Peyer's patch (tissue), 4 donors: ENCODE measurements around the gene LRRC8A.

Source experiments
- POLR2A ChIP-seq, 2 donors: fragments of 450-650 bp; IDR thresholded peaks; one replicate each; pipeline ENCODE4 v1.5.1; 2017; ENCODE audit warnings: antibody characterized with exemption in 2 of 2, mild to moderate bottlenecking in 2 of 2, moderate library complexity in 2 of 2
- TF ChIP-seq, protein P1 (sequence below), 6 experiments: fragments of 450-650 bp in 4 of 6; fragments of 200-600 bp in 2 of 6; sonication (generic) in 1 of 6; IDR thresholded peaks; one replicate each; pipeline ENCODE4 v1.5.1; 2017 to 2019; ENCODE audit warnings: antibody characterized with exemption in 6 of 6, mild to moderate bottlenecking in 3 of 6, moderate library complexity in 1 of 6

- TF ChIP-seq, protein P1, sequence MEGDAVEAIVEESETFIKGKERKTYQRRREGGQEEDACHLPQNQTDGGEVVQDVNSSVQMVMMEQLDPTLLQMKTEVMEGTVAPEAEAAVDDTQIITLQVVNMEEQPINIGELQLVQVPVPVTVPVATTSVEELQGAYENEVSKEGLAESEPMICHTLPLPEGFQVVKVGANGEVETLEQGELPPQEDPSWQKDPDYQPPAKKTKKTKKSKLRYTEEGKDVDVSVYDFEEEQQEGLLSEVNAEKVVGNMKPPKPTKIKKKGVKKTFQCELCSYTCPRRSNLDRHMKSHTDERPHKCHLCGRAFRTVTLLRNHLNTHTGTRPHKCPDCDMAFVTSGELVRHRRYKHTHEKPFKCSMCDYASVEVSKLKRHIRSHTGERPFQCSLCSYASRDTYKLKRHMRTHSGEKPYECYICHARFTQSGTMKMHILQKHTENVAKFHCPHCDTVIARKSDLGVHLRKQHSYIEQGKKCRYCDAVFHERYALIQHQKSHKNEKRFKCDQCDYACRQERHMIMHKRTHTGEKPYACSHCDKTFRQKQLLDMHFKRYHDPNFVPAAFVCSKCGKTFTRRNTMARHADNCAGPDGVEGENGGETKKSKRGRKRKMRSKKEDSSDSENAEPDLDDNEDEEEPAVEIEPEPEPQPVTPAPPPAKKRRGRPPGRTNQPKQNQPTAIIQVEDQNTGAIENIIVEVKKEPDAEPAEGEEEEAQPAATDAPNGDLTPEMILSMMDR (IDR thresholded peaks at IDR 0.05): no peak
- no peak for TF ChIP-seq POLR2A (IDR thresholded peaks at IDR 0.05)
Observed at GRCh38 chr9:128861501-128861900, 20.4 kb upstream of the LRRC8A start.
